HL-60/S4 (cell line): ENCODE results near the gene CD40.

Experiments used
- in situ Hi-C: fragments of 300-500 bp; cut with MboI; formaldehyde crosslinking; loops from 2 replicates; pipeline ENCODE4 v1.14.3; 2022; ENCODE audit warnings: low sequenced_read_pairs

CD40 gene

GRCh38 chr20:46139908-46140482 is 21.9 kb downstream of the CD40 start:
- in situ Hi-C loops, result loop anchor here (25.0 kb wide), 1 partner anchor 147 kb away; no protein-coding TSS in a partner anchor

GRCh38 chr20:46142124-46142523 is 24.0 kb downstream of the CD40 start:
- in situ Hi-C loops, result loop anchor here (25.0 kb wide), 1 partner anchor 145 kb away; no protein-coding TSS in a partner anchor

- in situ Hi-C loops, result loop anchor here (25.0 kb wide), 1 partner anchor 143 kb away; no protein-coding TSS in a partner anchor
Observed at GRCh38 chr20:46144432-46145025, 26.4 kb downstream of the CD40 start.

- in situ Hi-C loops, result loop anchor here (25.0 kb wide), 1 partner anchor 142 kb away; no protein-coding TSS in a partner anchor
Observed at GRCh38 chr20:46145713-46146112, 27.6 kb downstream of the CD40 start.

- in situ Hi-C loops, result loop anchor here (25.0 kb wide), 1 partner anchor 139 kb away; no protein-coding TSS in a partner anchor
Observed at GRCh38 chr20:46148313-46149208, 30.4 kb downstream of the CD40 start.

GRCh38 chr20:46150943-46151342 is 32.8 kb downstream of the CD40 start:
- in situ Hi-C loops, result no loop called here

- in situ Hi-C loops, result no loop called here
Observed at GRCh38 chr20:46151936-46152335, 33.8 kb downstream of the CD40 start.

GRCh38 chr20:46152824-46153586 is 34.9 kb downstream of the CD40 start:
- in situ Hi-C loops, result no loop called here

GRCh38 chr20:46154305-46154704 is 36.2 kb downstream of the CD40 start:
- in situ Hi-C loops, result no loop called here

GRCh38 chr20:46154796-46155195 is 36.7 kb downstream of the CD40 start:
- in situ Hi-C loops, result no loop called here

- in situ Hi-C loops, result no loop called here
Observed at GRCh38 chr20:46156065-46156464, 38.0 kb downstream of the CD40 start.

- in situ Hi-C loops, result no loop called here
Observed at GRCh38 chr20:46157076-46157592, 39.0 kb downstream of the CD40 start.

- in situ Hi-C loops, result no loop called here
Observed at GRCh38 chr20:46157625-46158024, 39.5 kb downstream of the CD40 start.

- in situ Hi-C loops, result no loop called here
Observed at GRCh38 chr20:46158476-46158987, 40.4 kb downstream of the CD40 start.

- in situ Hi-C loops, result no loop called here
Observed at GRCh38 chr20:46159101-46159897, 41.2 kb downstream of the CD40 start.

- in situ Hi-C loops, result no loop called here
Observed at GRCh38 chr20:46160661-46161060, 42.5 kb downstream of the CD40 start.

- in situ Hi-C loops, result no loop called here
Observed at GRCh38 chr20:46161921-46162320, 43.8 kb downstream of the CD40 start.

GRCh38 chr20:46164254-46164653 is 46.1 kb downstream of the CD40 start:
- in situ Hi-C loops, result no loop called here

GRCh38 chr20:46167080-46167479 is 49.0 kb downstream of the CD40 start:
- in situ Hi-C loops, result no loop called here

- in situ Hi-C loops, result no loop called here
Observed at GRCh38 chr20:46168438-46168837, 50.3 kb downstream of the CD40 start.
